NT2/D1 (cell line): ENCODE measurements around the gene CA9.

Source experiments
- DNase-seq: peaks from one replicate; pipeline ENCODE4 v3.0.0-alpha.2; 2011; ENCODE audit warnings: low read depth, low spot score
- H3K27me3 ChIP-seq: 2 replicates; pipeline ENCODE4 v1.6.0; 2011; ENCODE audit warnings: mild to moderate bottlenecking; ENCODE audit not compliant: insufficient read length, insufficient read depth
- H3K36me3 ChIP-seq: 2 replicates; pipeline ENCODE4 v1.6.1; 2011; ENCODE audit warnings: mild to moderate bottlenecking, low read length, mixed read lengths; ENCODE audit not compliant: insufficient read depth, insufficient read length
- H3K4me1 ChIP-seq: 2 replicates; pipeline ENCODE4 v1.5.1; 2011; ENCODE audit not compliant: insufficient read depth, insufficient read length
- H3K4me3 ChIP-seq: 2 replicates; pipeline ENCODE4 v1.5.1; 2011; ENCODE audit warnings: low read depth; ENCODE audit not compliant: insufficient read length
- H3K9ac ChIP-seq: 2 replicates; pipeline ENCODE4 v1.6.0; 2011; ENCODE audit warnings: low read depth; ENCODE audit not compliant: insufficient read length
- H3K9me3 ChIP-seq: 2 replicates; pipeline ENCODE4 v1.5.1; 2011; ENCODE audit warnings: mild to moderate bottlenecking, low read length; ENCODE audit not compliant: insufficient read depth
- SUZ12 ChIP-seq: IDR thresholded peaks from 2 replicates; pipeline ENCODE4 v1.6.1; 2011; ENCODE audit not compliant: insufficient read length, insufficient read depth; ENCODE audit errors: extremely low read depth
- YY1 ChIP-seq: IDR thresholded peaks from 2 replicates; pipeline ENCODE4 v1.6.1; 2011; ENCODE audit not compliant: insufficient read length, insufficient read depth
- ZNF274 ChIP-seq: IDR thresholded peaks from 2 replicates; pipeline ENCODE4 v1.6.1; 2011; ENCODE audit warnings: mild to moderate bottlenecking, low read depth, low read length

Gene CA9

GRCh38 chr9:35650341-35651158 is 23.2 kb upstream of the CA9 start, which contains the start of gene SIT1:
Gene SIT1 (minus strand): TSS chr9:35650931. CDS start chr9:35650853, 78 bp downstream.
- DNase-seq, result no peak
- Histone ChIP-seq H3K27me3 (peaks cover 18% of the 10 kb centered on the region), H3K4me1 (peaks cover 24% of the 10 kb centered on the region), H3K9ac (peak within 1 kb of the TSS; percentile 6), H3K9me3 (no peaks in the 10 kb centered on the region), H3K4me3 (no peak within 1 kb of the TSS), H3K36me3 (no peaks in the 10 kb centered on the region)
- TF ChIP-seq ZNF274 (no peak), YY1 (no peak), SUZ12 (no peak)

- H3K27me3 ChIP-seq, result peaks cover 22% of the 10 kb centered on the region
- no peaks in the 10 kb centered on the region for H3K36me3 ChIP-seq
- TF ChIP-seq ZNF274, result no peak
- TF ChIP-seq SUZ12, result no peak
- TF ChIP-seq YY1, result no peak
- no peak for DNase-seq
- H3K4me3 ChIP-seq, result no peak overlapping the region
- H3K4me1 ChIP-seq, result peaks cover 24% of the 10 kb centered on the region
- no peaks in the 10 kb centered on the region for H3K9me3 ChIP-seq
- no peak overlapping the region for H3K9ac ChIP-seq
Observed at GRCh38 chr9:35651956-35652828, 21.5 kb upstream of the CA9 start.

DNA sequence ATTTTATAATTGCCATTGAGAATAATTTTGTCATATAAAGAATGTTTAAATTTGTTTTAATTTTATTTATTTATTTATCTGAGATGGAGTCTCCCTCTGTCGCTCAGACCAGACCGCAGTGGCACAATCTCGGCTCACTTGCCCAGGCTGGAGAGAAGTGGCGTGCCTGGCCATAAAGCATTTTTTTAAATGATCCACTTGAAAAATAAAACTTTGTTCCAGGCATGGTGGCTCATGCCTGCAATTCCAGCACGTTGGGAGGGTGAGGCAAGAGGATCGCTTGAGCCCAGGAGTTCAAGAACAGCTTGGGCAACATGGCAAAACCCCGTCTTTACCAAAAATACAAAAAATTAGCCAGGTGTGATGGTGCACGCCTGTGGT is 20.9 kb upstream of the CA9 start:
- Histone ChIP-seq H3K27me3 (peaks cover 15% of the 10 kb centered on the region), H3K36me3 (no peaks in the 10 kb centered on the region), H3K9me3 (no peaks in the 10 kb centered on the region), H3K9ac (no peak overlapping the region), H3K4me1 (peaks cover 22% of the 10 kb centered on the region), H3K4me3 (no peak overlapping the region)
- no peak for TF ChIP-seq SUZ12
- TF ChIP-seq ZNF274, result no peak
- TF ChIP-seq YY1, result no peak
- no peak for DNase-seq

DNA sequence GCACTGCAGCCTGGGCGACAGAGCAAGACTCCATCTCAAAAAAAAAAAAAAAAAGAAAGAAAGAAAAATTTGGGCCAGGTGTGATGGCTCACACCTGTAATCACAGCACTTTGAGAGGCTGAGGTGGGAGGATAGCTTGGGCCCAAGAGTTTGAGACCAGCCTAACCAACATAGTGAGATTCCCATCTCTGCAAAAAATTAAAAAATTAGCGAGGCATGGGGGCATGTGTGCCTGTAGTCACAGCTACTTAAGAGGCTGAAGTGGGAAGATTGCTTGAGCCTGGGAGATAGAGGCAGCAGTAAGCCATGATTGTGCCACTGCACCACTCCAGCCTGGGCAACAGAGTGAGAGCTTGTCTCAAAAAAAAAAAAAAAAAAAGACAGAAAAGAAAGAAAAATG is 20.1 kb upstream of the CA9 start:
- Histone ChIP-seq H3K9ac (no peak overlapping the region), H3K36me3 (no peaks in the 10 kb centered on the region)

DNA sequence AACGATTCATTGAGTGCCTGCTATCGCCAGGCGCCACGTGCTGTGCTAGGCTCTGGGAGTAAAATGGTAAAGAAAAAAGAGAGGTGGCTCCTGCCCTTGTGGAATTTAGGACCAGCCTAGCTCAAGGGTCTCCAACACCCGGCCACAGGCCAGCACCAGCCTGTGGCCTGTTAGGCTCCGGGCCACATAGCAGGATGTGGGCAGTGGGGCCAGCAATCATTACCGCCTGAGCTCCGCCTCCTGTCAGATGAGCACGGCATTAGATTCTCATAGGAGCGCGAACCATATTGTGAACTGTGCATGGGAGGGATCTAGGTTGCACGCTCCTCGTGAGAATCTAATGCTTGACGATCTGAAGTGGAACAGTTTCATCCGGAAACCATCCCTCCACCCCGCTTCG is 17.4 kb upstream of the CA9 start:
- Histone ChIP-seq H3K27me3 (peaks cover 7% of the 10 kb centered on the region), H3K9ac (no peak overlapping the region), H3K9me3 (no peaks in the 10 kb centered on the region), H3K4me3 (no peak overlapping the region), H3K36me3 (peaks cover 15% of the 10 kb centered on the region), H3K4me1 (peaks cover 4% of the 10 kb centered on the region)
- no peak for DNase-seq
- TF ChIP-seq SUZ12 (no peak), YY1 (no peak), ZNF274 (no peak)

More for the DNA sequence above, 20.1 kb upstream of the CA9 start:
- Histone ChIP-seq H3K9me3 (no peaks in the 10 kb centered on the region), H3K4me1 (peaks cover 22% of the 10 kb centered on the region), H3K27me3 (peaks cover 7% of the 10 kb centered on the region), H3K4me3 (no peak overlapping the region)
- no peak for DNase-seq
- no peak for TF ChIP-seq SUZ12
- TF ChIP-seq ZNF274, result no peak
- TF ChIP-seq YY1, result no peak

DNA sequence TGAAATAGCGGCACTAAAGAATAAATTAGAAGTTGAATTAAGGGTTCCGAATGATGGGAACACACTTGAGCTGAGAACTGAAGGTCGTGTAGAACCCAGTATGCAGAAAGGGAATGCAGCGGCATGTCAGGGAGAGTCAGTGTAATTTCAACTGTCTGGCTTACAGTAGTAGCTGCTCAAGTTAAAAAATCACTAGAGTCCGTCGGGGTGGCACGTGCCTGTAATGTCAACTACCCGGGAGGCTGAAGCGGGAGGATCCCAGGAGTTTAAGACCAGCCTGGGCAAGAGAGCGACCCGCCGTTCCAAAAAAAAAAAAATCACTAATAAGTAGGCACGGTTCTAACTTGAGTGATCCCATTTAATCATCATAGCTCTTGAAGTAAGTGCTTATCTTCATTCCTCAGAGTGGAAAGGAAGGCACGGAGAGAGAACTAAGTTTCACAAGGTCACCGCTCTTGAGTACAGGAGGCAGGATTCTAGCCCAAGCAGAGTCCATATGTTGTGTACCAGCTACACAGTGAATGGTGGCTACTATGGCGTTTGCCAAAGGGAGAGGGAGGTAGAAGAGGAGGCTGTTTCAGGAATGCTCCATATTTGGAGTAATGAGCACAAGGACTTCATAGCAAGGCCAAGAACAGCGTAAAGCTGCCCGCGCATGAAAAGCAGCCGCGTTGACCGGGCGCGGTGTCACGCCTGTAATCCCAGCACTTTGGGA is 16.7 kb upstream of the CA9 start:
- DNase-seq, result no peak
- H3K4me1 ChIP-seq, result peaks cover under 1% of the 10 kb centered on the region
- peaks cover 7% of the 10 kb centered on the region for H3K27me3 ChIP-seq
- TF ChIP-seq YY1, result no peak
- no peak for TF ChIP-seq ZNF274
- peaks cover 21% of the 10 kb centered on the region for H3K36me3 ChIP-seq
- no peaks in the 10 kb centered on the region for H3K9me3 ChIP-seq
- H3K4me3 ChIP-seq, result peak overlapping the region; percentile 34
- peak overlapping the region; percentile 34 for H3K9ac ChIP-seq
